ENCODE measurements around the gene ZNF711. TPM values are rescaled to one million over a fixed set of nuclear protein-coding genes. Genes with fewer than 3 reads are reported as not detected.
"Not testable (repeated sequence)": the region's sequence is repeated elsewhere in the genome, so short reads cannot be mapped to it uniquely, and the experiment has no call there.

Gene ZNF711
- total RNA-seq, 1 experiment from 2014 or later, result 12.7 TPM

GRCh38 chrX:85223359-85223758 lies 20.4 kb upstream of the ZNF711 start:
- ChIA-PET POLR2A (no interaction called here), CTCF (no interaction called here)
- Mint-ChIP-seq H3K27ac (ENCODE audit: unreplicated experiment) (no peak overlapping the region), H3K27me3 (ENCODE audit: insufficient read depth, unreplicated experiment) (no peaks in the 10 kb centered on the region), H3K4me3 (ENCODE audit: unreplicated experiment) (no peak overlapping the region), H3K9me3 (ENCODE audit: unreplicated experiment) (no peaks in the 10 kb centered on the region), H3K4me1 (ENCODE audit: low read depth, unreplicated experiment) (no peaks in the 10 kb centered on the region), H3K36me3 (ENCODE audit: insufficient read depth, unreplicated experiment) (no peaks in the 10 kb centered on the region)
- Histone ChIP-seq H3K4me3 (ENCODE audit: low read depth, low read length) (no peak overlapping the region), H3K27me3 (replicated peaks; ENCODE audit: control insufficient read depth, insufficient read depth, low read length) (no peaks in the 10 kb centered on the region), H3K4me1 (no peaks in the 10 kb centered on the region), H3K36me3 (ENCODE audit: control insufficient read depth, insufficient read depth, low read length) (no peaks in the 10 kb centered on the region), H3K9me3 (no peaks in the 10 kb centered on the region)
- intact Hi-C loops (cut with micrococcal nuclease; ENCODE audit: unreplicated experiment), result no loop called here
- BruUV-seq (replicated peaks), result no TSS peak
- DNase-seq, result no peak
- TF ChIP-seq CTCF (IDR thresholded peaks at IDR 0.05; ENCODE audit: insufficient read depth in 1 of 2, low read depth in 1 of 2, low read length in 1 of 2, severe bottlenecking in 1 of 2, unreplicated experiment in 1 of 2), result no peak

DNA sequence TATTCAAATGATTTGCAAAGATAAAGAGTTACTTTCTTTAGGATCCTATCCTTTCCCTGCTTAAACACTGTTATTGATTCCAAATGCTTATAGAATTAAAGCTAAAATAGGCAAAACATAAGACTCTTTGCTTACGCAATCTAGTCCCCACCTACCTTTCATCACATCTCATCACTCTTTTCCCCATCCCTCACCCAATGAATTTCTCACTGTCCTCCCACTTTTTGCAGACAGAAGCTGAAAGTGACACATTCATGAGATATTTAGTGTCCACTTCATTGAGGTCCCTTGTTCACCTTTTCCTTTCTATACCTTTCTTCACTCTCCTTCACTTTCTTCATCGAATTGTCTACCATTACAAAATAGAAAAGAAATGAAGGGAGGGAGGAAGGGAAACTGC lies 636 bp upstream of the ZNF711 start:
- no TSS peak for BruUV-seq (replicated peaks)
- Histone ChIP-seq H3K4me3 (ENCODE audit: low read depth, low read length) (peak overlapping the region; percentile 61), H3K9me3 (no peaks in the 10 kb centered on the region), H3K4me1 (no peaks in the 10 kb centered on the region), H3K27me3 (replicated peaks; ENCODE audit: control insufficient read depth, insufficient read depth, low read length) (no peaks in the 10 kb centered on the region), H3K36me3 (ENCODE audit: control insufficient read depth, insufficient read depth, low read length) (no peaks in the 10 kb centered on the region)
- peak overlapping the region; percentile 80 for H3K27ac Mint-ChIP-seq (ENCODE audit: unreplicated experiment)
- peaks cover under 1% of the 10 kb centered on the region for H3K36me3 Mint-ChIP-seq (ENCODE audit: insufficient read depth, unreplicated experiment)
- ChIA-PET CTCF (no interaction called here), POLR2A (no interaction called here)
- peak overlapping the region; percentile 92 for H3K4me3 Mint-ChIP-seq (ENCODE audit: unreplicated experiment)
- H3K27me3 Mint-ChIP-seq (ENCODE audit: insufficient read depth, unreplicated experiment), result no peaks in the 10 kb centered on the region
- intact Hi-C loops (cut with micrococcal nuclease; ENCODE audit: unreplicated experiment), result no loop called here
- H3K4me1 Mint-ChIP-seq (ENCODE audit: low read depth, unreplicated experiment), result peaks cover 9% of the 10 kb centered on the region
- no peaks in the 10 kb centered on the region for H3K9me3 Mint-ChIP-seq (ENCODE audit: unreplicated experiment)
- DNase-seq, result no peak
- no peak for TF ChIP-seq CTCF (IDR thresholded peaks at IDR 0.05; ENCODE audit: insufficient read depth in 1 of 2, low read depth in 1 of 2, low read length in 1 of 2, severe bottlenecking in 1 of 2, unreplicated experiment in 1 of 2)

DNA sequence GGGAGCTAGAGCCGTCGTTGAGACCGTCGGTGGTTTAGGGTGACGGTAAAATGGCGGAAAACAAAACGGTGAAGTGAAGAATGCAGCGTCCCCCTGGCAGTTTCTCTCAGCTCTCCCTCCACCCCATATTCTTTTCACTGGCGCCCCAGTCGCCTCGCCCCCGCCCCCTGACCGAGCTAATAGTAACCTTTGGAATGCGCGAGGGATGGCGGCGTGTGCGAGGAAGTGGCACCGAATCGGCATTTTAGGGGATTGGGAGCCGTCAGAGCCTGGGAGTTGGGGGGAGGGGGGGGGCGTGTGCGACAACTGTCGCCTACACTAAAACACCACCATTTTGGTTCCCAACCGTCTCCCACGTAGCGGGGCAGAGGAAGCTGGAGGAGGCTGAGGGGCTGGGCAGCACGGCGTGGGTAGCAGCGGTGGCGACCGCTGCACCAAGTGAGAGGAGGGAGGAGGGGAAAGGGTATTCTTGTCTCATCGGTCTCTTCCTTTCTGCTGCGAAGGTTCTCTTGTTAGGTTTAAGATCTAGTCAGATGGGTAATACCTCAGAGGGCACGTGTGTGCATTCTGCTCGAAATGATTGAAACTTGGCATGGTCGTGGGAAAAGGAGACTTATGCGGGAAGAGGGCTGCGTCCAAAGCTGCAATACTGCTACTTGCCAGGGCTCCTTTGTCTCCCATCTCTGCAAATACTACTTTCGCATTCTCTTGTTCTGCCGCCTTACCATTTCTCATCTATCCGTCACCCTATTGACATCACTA lies 840 bp downstream of the ZNF711 start:
- CTCF ChIA-PET, result interaction anchor here (0.6 to 1.2 kb wide), 2 partner anchors 133 to 315 kb away, joined by 3 to 7 read pairs; no protein-coding TSS in a partner anchor

GRCh38 chrX:85285286-85285685 lies 41.5 kb downstream of the ZNF711 start:
- H3K4me3 ChIP-seq (ENCODE audit: low read depth, low read length); H3K27ac Mint-ChIP-seq (ENCODE audit: unreplicated experiment); H3K9me3 ChIP-seq; intact Hi-C loops (cut with micrococcal nuclease; ENCODE audit: unreplicated experiment); H3K4me1 Mint-ChIP-seq (ENCODE audit: low read depth, unreplicated experiment); DNase-seq; H3K4me3 Mint-ChIP-seq (ENCODE audit: unreplicated experiment); H3K9me3 Mint-ChIP-seq (ENCODE audit: unreplicated experiment); H3K4me1 ChIP-seq; POLR2A ChIA-PET; H3K27me3 Mint-ChIP-seq (ENCODE audit: insufficient read depth, unreplicated experiment); H3K36me3 ChIP-seq (ENCODE audit: control insufficient read depth, insufficient read depth, low read length); BruUV-seq (replicated peaks); H3K27me3 ChIP-seq (replicated peaks; ENCODE audit: control insufficient read depth, insufficient read depth, low read length); CTCF ChIA-PET: not testable (repeated sequence)
- peaks cover 38% of the 10 kb centered on the region for H3K36me3 Mint-ChIP-seq (ENCODE audit: insufficient read depth, unreplicated experiment)

More for the DNA sequence above, 840 bp downstream of the ZNF711 start:
- H3K9me3 Mint-ChIP-seq (ENCODE audit: unreplicated experiment), result no peaks in the 10 kb centered on the region
- H3K27ac Mint-ChIP-seq (ENCODE audit: unreplicated experiment), result peak overlapping the region; percentile 80
- intact Hi-C loops (cut with micrococcal nuclease; ENCODE audit: unreplicated experiment), result no loop called here
- POLR2A ChIA-PET, result no interaction called here
- H3K36me3 ChIP-seq (ENCODE audit: control insufficient read depth, insufficient read depth, low read length), result no peaks in the 10 kb centered on the region
- H3K4me3 ChIP-seq (ENCODE audit: low read depth, low read length), result peak overlapping the region; percentile 61
- no peaks in the 10 kb centered on the region for H3K9me3 ChIP-seq
- no peaks in the 10 kb centered on the region for H3K4me1 ChIP-seq
- H3K36me3 Mint-ChIP-seq (ENCODE audit: insufficient read depth, unreplicated experiment), result peaks cover 8% of the 10 kb centered on the region
- no peaks in the 10 kb centered on the region for H3K27me3 ChIP-seq (replicated peaks; ENCODE audit: control insufficient read depth, insufficient read depth, low read length)
- no TSS peak for BruUV-seq (replicated peaks)
- no peak for TF ChIP-seq CTCF (IDR thresholded peaks at IDR 0.05; ENCODE audit: insufficient read depth in 1 of 2, low read depth in 1 of 2, low read length in 1 of 2, severe bottlenecking in 1 of 2, unreplicated experiment in 1 of 2)
- peak overlapping the region; percentile 92 for H3K4me3 Mint-ChIP-seq (ENCODE audit: unreplicated experiment)
- DNase-seq, result peak in 1 of 2 experiments; percentile 26
- peaks cover 18% of the 10 kb centered on the region for H3K4me1 Mint-ChIP-seq (ENCODE audit: low read depth, unreplicated experiment)
- H3K27me3 Mint-ChIP-seq (ENCODE audit: insufficient read depth, unreplicated experiment), result no peaks in the 10 kb centered on the region

All from Caco-2 (cell line).